HG02884 (cell line): ENCODE results near the gene UBL7.
"Not testable (repeated sequence)": the region's sequence is repeated elsewhere in the genome, so short reads cannot be mapped to it uniquely, and the experiment has no call there.

Experiments
- ATAC-seq: cut with Tn5 transposase; IDR thresholded peaks from one replicate; pipeline ENCODE4 v1.9.1; 2021; ENCODE audit warnings: mild to moderate bottlenecking, moderate library complexity; ENCODE audit not compliant: unreplicated experiment

UBL7 gene

DNA sequence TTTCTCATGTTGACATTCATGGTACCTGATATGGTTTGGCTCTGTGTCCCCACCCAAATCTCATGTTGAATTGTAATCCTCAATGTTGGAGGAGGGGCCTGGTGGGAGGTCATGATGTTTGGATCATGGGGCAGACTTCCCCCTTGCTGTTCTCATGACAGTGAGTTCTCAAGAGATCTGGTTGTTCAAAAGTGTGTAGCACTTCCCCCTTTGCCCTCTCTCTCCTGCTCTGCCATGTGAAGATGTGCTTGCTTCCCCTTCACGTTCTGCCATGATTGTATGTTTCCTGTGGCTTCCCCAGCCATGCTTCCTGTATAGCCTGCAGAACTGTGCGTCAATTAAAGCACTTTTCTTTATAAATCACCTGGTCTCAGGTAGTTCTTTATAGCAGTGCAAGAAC is 3.3 kb upstream of the UBL7 start:
- ATAC-seq: no peak

DNA sequence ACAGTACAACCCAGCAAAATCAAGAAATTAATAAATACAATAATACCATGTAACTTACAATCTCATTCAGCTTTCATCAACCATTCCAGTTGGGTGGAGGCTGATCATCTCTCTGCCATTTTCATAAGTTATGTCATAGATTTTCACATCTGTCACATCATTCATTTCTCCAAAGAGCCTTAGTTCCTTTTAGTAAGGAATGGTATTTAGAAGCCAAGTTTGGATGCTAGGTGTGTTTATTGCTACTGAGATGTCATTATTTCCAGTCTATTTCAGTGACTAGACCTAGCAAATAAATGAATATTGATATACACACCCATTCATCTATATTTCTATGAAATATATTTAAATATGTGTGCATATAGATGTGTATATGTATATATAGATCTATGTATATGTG is 2.7 kb upstream of the UBL7 start:
- no peak for ATAC-seq

DNA sequence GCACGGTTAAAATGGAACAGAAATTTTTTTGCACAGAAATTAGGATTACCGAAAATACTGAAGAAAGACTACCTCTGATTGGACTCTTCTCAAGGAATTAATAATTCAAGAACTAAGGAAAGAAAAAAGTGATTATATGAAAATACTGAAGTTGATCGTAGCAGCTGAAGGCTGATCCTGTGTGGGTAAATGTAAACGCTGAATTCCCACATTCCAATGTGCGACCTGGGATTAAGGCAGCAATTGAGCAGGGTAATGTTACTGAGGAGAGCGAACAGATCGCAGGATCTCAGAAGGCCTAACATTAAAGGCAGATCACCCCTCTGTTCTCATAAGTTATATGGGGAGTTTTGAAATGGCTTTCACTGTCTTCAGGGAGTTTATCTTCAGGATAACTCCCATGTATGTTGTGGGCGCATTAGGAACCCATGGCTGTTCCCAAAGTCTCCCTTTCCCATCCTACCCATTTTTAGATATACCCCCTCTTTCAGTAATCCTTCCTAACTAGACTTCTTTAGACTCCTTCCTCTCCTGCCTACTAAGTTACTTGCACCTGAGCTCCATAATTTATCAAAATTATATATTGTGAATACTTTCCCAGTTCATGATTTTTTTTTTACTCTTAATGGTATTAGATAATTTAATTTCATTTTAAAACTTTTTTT is 1.0 kb upstream of the UBL7 start:
- no peak for ATAC-seq

DNA sequence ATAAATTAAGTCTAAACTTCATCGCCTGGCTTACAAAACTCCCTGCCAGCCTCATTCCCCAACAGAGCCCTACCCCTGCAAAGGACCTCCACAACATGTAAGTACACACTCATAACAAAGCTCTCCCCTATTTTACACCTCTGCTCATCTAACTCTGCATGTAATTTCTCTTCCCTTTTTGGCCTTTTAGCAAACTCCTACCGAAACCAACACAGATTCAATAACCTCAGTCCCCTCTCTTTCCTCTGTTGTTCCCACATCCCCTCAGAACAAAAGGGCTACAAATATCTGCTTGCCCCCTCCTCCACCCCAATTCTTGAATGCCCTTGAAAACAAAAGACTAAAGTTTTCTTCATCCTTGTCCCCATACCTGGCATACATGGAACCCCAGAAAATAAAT is 662 bp downstream of the UBL7 start:
- no peak for ATAC-seq

DNA sequence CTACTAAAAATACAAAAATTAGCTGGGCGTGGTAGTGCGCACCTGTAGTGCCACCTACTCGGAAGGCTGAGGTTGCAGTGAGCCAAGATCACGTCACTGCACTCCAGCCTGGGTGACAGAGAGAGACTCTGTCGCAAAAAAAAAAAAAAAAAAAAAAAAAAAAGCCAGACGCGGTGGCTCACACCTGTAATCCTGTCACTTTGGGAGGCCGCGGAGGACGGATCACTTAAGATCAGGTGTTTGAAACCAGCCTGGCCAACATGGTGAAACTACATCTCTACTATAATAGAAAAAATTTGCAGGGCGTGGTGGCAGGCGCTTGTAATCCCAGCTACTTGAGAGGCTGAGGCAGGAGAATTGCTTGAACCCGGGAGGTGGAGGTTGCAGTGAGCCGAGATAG is 1.2 kb downstream of the UBL7 start:
- ATAC-seq: not testable (repeated sequence)

DNA sequence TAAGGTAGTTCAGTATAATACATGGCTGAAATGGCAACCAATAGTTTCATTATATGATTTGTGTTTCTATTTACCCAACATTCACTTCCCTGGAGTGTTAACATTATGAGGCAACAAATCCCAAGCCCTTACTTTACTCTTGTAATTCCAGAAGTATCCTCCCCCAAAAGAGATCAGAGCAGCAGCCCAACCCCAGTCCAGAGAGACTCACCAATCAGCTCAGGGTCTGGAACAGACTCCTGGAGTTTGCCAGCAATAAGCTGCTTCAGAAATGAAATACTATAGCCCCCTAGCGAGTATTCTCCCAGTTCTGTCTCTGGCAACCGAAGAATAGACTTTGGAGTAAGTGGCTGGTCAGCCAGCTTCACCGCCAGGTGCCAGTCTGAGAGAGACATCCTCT is 2.5 kb downstream of the UBL7 start:
- no peak for ATAC-seq

DNA sequence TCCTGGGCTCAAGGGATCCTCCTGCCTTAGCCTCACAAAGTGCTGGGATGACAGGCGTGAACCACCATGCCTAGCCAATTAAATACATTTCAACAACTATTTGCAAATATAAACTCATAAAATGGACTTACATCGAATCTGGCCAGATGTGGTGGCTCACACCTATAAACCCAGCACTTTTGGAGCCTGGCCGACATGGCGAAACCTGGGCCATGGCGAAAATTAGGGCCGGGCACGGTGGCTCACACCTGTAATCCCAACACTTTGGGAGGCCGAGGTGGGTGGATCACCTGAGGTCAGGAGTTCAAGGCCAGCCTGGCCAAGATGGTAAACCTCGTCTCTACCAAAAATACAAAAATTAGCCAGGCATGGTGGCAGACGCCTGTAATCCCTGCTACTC is 3.9 kb downstream of the UBL7 start:
- ATAC-seq: not testable (repeated sequence)

DNA sequence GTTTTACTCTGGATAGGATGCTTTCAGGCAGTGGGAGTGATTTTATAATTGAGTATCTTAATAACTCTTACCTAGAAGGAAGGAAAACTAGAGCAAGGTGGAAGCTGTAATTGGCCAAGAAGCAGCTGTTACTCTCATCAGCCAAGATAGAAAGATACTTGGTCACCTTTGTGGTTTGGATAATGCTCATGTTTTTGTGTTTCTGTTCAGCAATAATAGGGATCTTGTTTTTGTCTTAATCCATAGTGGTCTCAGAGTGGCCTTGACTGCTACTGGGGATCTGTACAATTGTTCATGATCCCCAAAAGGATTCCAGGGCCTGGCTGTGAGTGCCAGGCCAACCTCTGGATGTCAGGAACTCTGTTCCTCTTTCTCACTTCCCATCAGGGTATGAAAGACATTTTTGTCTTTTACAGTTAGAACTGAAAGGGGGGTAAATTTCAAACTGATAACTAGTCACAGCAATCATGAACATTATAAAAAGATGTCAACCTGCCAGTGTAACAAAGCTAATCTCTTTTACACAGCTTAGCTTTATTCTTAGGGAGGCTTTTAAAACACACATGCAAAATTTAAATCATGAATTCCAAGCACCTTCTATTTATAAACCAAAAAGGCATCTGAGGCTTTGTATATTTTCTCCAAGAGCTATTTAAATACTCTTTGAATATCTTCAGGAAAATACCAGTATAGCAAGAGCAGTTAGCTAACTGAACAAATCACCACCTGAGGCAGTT is 6.0 kb downstream of the UBL7 start:
- no peak for ATAC-seq

DNA sequence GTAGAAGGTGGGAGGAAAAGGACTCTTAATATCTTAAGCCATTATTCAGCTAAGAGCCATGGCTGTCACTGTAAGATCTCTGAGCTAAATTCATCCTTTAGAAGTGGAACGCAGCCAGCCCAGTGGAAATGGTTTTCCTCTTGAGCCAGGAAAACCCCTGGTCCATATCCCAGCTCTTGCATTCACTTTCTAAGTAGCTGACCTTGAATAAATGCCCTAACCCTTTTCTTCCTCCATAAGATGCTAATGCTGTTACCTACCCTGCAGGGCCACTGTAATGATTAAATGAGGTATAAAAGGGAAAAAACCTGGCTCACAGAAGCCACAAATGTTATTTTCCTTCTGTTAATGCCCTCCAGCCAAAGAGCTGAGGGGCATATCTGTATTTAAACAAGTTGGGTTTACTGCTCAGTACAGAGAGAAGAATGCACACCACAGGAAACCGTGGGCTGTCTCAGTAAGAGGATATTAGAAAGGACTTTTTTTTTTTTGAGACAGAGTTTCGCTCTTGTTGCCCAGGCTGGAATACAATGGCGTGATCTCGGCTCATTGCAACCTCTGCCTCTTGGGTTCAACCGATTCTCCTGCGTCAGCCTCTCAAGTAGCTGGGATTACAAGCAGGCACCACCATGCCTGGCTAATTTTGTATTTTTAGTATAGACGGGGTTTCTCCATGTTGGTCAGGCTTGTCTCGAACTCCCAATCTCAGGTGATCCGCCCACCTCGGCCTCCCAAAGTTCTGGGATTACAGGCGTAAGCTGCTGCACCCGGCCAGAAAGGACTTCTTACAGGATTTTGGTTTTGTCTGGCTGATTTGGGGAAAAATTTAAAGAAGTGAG is 6.8 kb downstream of the UBL7 start:
- ATAC-seq: no peak

DNA sequence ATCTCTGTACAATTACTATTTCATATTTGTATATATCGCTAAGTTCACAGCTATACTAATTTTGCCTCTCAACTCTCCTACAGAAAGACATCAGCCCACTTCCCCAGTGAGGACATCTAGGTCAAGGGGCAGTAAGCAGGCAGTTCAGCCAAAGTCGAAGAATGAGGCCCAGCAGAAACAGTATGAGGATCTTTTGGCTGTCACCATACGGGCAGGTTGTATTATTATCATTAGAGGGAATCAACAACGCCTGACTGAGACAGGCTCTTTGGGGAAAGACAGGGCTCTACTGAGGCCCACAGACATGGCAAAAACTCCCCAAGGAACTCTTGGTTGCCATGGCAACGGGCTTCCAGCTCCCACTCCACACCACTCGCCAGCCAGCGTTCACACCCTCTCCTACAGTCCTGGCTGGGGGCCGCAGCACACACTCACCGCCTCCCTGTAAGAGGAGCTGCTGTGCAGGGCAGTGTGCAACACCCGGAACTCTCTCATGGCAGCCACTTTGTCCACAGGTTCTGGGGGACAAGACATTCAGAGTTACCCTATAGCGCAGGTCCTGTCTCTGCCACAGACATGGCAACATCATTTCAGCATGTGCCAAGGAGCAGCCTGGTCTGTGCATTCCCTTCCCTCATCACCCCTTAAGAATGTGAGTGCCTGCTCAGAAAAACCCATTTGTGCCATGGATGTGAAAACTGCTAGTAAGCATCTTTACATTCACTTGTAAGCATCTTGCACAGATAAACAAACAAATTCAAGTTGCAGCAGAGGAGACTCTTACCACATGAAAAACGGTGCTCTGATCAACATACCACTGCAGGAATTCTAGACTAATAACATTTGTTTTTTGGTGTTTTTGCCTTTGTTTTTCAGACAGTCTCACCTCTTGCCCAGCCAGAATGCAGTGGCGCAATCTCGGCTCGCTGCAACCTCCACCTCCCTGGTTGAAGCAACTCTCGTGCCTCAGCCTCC is 8.8 kb downstream of the UBL7 start:
- no peak for ATAC-seq

DNA sequence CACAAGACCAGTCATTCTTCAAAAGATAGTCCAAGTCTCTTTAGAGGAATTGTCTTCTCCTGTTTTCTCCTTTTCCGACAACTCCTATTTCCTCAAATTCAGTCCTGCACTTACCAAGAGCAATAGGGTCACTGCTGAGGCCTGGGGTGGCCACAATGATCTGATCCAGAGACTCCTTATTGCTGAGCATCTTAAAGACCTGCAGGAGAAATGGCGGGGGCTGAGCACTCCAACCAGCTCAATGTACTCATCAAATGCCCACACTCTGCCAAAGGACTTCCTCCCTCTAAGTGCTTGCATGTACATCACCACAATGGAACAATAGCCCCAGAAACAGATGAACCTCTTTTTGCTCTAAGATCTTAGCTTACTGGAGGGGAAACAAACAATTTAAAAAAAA is 9.6 kb downstream of the UBL7 start:
- ATAC-seq: no peak

DNA sequence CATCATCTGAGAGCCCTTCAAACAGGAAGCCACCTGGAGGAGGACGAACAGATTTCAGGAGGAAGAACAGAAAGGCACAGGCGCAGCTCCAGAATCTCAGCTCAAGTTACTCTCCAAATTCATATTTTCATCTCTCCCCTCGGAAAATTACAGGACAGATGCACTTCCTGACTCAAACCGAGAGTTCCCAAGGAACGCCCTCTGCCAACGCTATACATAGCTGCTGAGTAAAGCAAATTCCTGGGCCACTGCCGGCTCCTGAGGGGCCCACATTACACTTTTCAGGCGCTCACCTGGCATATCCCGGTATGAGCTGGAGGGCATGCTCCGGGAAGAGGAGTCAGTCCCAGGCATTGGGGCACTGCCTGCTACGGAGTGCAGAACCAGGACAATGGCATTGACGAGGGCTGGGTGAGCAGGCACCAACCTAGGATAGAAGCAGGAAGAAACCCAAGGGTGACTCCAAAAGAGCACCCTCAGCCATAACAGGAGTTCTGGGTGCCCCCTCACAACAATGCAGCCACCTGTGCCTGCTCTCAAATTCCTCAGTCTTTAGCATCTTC is 11.2 kb downstream of the UBL7 start:
- no peak for ATAC-seq

DNA sequence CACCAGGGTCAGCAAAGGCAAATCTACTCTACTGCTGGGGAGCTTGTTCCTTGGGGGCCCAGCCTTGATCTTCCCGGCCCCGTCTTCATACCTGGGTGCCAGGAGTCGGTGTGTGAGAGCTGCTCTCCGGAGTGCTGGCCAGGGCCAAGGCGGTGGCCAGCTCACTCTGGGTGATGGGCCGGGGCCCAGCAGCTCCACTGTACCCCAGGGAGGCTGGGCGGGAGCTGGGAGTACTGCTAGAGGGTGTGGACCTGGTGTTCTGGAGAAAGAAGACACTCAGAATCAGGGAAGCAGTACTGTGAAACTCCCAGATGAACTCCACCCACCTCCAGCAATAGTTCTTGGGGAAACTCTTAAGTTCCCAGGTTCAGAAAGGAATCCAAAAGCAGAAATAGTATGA is 11.9 kb downstream of the UBL7 start:
- no peak for ATAC-seq

DNA sequence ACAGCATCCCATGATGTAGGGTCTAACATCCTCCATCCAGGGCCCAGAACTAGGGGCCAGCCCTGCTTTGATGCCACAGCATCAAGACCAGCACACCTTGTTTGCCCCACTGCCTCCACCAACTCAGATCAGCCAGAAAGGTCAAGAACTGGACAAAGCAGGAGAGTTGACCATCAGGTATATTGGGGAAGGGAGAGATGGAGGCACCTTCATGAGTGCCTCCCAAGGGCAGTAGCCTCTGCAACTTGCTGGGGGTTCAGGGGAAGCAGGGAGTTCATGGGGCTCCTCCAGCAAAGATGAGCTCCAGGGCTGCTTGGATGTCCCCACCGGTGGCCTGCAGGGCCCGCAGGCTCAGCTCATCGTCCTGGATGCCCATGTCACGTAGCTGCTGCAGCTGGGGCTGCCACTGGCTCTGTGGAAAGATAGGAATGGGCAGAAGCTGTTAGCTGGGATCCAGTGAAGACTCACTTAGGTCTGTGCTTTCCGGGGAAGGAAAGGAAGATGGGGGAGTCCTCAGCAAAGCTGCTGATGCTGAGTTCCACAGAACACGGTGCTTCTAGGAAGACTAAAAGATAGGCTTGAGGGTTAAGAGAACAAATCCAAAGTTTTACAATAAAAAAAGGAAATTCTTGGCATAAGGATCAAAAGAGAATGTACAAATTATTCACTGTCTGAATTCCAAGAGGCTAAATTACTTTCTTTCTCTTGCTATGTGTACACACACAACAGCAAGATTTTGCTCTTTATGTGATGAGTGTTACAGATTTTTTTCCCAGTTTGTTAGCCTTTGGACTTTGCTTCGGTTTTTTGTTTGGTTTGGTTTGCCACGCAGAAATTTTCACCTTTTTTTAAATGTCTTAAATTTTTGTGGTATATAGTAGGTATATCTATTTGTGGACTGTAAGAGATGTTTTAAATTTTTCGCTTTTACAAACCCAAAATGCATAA is 14.9 kb downstream of the UBL7 start:
- no peak for ATAC-seq

DNA sequence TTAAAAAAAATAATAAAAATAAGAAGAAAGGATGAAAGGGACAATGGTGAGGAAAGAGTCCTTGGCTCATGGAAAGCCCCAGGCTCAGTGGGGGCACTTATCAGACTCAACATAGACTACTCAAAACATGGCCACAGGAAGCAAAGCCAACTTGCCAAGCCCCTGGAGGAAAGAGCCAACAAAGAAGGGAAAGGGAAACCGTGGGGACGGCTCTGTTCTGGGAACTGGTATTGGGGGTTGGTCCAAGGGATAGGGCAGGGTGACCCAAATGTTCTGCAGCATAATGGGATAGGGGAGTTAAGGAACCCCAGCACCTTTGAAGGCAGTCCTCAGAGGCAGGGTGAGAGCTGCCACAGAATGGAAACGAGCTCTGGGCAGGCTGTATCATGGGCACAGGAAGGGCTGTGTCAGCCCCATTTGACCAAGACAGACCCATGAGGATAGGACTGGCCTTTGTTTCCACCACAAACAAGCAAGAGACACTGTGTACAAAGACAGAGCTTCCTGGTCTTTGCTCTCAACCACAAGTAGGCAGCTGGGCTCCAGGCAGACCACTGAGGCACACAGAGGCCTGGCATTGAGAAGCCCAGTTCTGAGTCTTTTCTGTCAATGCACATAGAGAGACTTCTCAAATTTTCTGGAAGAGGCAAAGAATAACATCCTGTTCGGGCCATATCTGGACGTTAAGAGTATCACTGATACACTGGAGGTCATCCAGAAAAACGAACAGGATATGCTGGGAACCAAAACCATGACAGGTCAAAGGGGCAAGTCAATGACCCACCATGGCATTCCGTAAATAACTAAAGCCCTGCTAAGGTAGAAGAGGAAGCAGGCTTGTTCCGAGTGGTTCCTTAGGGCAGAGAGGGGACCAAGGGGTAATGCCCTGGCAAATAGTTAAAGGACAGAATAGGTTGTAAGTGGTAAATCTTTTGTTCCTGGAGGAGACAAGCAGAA is 16.6 kb downstream of the UBL7 start:
- no peak for ATAC-seq

DNA sequence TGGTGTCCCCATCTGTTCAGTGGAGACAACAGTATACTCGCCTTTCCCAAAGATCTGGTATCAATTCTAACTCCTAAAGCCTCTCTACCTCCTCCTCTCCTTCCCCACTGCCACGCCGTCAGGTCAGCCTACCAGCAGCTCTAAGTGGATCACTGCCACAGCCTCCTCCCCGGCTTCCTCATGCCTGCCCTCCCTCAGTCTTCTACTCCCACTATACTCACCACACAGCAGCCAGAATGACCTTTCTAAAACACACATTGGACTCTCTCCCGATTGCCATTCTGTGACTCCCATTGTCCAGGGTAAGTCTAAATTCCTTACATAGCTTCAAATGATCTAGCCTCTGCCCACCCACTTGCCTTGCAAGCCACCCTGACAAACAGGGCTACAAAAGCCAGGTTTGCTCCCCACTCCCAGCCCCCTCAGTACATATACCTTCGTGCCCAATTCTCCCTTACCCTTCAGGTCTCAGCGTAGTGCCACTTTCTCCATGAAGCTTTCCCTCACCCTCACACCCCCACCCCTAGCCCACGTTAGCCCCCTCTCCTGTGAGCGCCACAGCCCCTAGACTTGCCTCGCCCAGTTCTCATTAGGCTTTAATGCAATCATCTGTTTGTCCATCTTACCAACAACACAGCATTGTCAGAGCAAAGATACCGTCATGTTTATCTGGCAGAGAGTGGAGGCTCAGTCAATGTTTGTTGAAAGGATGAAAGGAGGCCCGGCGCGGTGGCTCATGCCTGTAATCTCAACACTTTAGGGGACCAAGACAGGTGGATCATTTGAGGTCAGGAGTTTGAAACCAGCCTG is 17.7 kb downstream of the UBL7 start:
- no peak for ATAC-seq

DNA sequence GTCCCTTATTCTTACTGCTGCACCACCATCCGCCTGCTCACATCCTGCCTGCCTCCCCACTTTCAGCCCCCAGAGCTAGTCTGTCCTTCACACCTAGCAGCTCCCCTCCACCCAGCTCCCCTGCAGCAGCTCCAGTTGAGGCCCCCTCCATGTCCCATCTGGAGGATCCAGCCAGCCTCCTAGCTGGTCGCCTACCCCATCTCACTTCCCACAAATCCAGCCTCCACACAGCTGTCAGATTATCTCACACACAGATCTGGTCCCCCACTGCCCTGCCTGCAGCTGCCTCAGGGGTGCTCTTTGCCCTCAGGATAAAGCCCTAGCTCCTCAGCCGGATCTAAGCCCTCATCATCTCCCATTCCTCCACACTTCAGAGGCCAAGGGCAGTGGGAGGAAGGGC is 18.4 kb downstream of the UBL7 start:
- ATAC-seq: no peak
